ENCODE results near the gene CYP26C1.
"Not testable (repeated sequence)": the region's sequence is repeated elsewhere in the genome, so short reads cannot be mapped to it uniquely, and the experiment has no call there.

CYP26C1 gene

DNA sequence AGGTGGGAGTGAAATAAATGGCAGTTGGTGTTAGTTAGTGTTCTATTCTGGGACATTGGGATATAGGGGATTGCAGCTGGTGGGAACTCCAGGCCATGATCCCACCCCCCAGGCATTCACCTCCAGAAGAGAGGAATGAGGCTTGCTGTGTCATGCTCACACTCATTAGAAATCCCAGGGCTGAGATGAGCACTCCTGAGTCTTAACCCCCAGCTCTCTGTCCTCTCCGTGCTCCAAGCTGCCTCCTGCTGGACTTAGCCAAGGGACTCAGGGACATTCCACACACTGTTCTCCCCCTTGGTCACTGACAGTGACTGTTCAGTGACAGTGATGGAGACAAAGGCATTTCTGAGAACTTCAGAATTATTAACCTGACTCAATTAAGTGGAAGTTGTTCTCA is 34.6 kb downstream of the CYP26C1 start:
- no peak for DNase-seq
- no peaks in the 10 kb centered on the region for H3K36me3 ChIP-seq (replicated peaks)
- in situ Hi-C loops (cut with HindIII; ENCODE audit: low pct_ligation_motif_present, low sequenced_read_pairs), result no loop called here
- no peak overlapping the region for H3K4me3 ChIP-seq (ENCODE audit: low read depth, low read length)
- H3K27me3 ChIP-seq (replicated peaks), result no peaks in the 10 kb centered on the region
- no peak overlapping the region for H3K27ac ChIP-seq
- TF ChIP-seq, protein P1, sequence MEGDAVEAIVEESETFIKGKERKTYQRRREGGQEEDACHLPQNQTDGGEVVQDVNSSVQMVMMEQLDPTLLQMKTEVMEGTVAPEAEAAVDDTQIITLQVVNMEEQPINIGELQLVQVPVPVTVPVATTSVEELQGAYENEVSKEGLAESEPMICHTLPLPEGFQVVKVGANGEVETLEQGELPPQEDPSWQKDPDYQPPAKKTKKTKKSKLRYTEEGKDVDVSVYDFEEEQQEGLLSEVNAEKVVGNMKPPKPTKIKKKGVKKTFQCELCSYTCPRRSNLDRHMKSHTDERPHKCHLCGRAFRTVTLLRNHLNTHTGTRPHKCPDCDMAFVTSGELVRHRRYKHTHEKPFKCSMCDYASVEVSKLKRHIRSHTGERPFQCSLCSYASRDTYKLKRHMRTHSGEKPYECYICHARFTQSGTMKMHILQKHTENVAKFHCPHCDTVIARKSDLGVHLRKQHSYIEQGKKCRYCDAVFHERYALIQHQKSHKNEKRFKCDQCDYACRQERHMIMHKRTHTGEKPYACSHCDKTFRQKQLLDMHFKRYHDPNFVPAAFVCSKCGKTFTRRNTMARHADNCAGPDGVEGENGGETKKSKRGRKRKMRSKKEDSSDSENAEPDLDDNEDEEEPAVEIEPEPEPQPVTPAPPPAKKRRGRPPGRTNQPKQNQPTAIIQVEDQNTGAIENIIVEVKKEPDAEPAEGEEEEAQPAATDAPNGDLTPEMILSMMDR (IDR thresholded peaks at IDR 0.05; ENCODE audit: low read depth, low read length, missing control alignments), result peak; percentile 3

DNA sequence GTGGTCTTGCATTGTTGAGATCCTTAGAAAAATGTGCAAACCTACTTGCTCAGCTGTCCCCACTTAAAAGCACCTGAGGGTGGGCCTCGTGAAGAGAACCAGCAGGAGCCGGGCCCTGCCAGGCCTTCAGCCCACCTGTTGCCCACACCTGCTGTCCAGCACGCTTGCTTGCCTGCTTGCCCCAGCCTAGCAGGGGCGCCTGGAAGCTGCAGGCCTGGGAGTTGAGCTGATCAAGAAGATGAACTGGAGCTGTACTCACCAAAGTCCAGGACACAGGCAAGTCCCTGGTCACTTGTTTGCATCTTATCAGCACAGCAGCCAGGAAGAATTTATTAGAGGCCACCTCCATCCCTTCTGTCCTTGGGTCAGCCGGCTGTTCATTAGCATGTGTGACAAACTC is 36.3 kb downstream of the CYP26C1 start:
- Histone ChIP-seq H3K4me3 (ENCODE audit: low read depth, low read length) (no peak overlapping the region), H3K27me3 (replicated peaks) (no peaks in the 10 kb centered on the region), H3K27ac (no peak overlapping the region), H3K36me3 (replicated peaks) (no peaks in the 10 kb centered on the region)
- no peak for DNase-seq
- in situ Hi-C loops (cut with HindIII; ENCODE audit: low pct_ligation_motif_present, low sequenced_read_pairs), result no loop called here
- TF ChIP-seq, protein P1 (IDR thresholded peaks at IDR 0.05; ENCODE audit: low read depth, low read length, missing control alignments), result no peak

- in situ Hi-C loops (cut with HindIII; ENCODE audit: low pct_ligation_motif_present, low sequenced_read_pairs), result no loop called here
- no peak for DNase-seq
- no peak overlapping the region for H3K27ac ChIP-seq
- no peak overlapping the region for H3K4me3 ChIP-seq (ENCODE audit: low read depth, low read length)
- H3K36me3 ChIP-seq (replicated peaks), result no peaks in the 10 kb centered on the region
- H3K27me3 ChIP-seq (replicated peaks), result no peaks in the 10 kb centered on the region
- TF ChIP-seq, protein P1 (IDR thresholded peaks at IDR 0.05; ENCODE audit: low read depth, low read length, missing control alignments), result no peak
Measured at GRCh38 chr10:93097386-93097785, 36.8 kb downstream of the CYP26C1 start.

GRCh38 chr10:93098816-93099215 is 38.2 kb downstream of the CYP26C1 start:
- TF ChIP-seq, protein P1 (IDR thresholded peaks at IDR 0.05; ENCODE audit: low read depth, low read length, missing control alignments), result no peak
- in situ Hi-C loops (cut with HindIII; ENCODE audit: low pct_ligation_motif_present, low sequenced_read_pairs), result no loop called here
- no peak overlapping the region for H3K4me3 ChIP-seq (ENCODE audit: low read depth, low read length)
- H3K27ac ChIP-seq, result no peak overlapping the region
- no peak for DNase-seq
- no peaks in the 10 kb centered on the region for H3K27me3 ChIP-seq (replicated peaks)
- H3K36me3 ChIP-seq (replicated peaks), result no peaks in the 10 kb centered on the region

- DNase-seq, result no peak
- H3K36me3 ChIP-seq (replicated peaks), result no peaks in the 10 kb centered on the region
- TF ChIP-seq, protein P1 (IDR thresholded peaks at IDR 0.05; ENCODE audit: low read depth, low read length, missing control alignments), result no peak
- H3K27me3 ChIP-seq (replicated peaks), result no peaks in the 10 kb centered on the region
- in situ Hi-C loops (cut with HindIII; ENCODE audit: low pct_ligation_motif_present, low sequenced_read_pairs), result loop anchor here (25.0 kb wide), 1 partner anchor 188 kb away; no protein-coding TSS in a partner anchor
- H3K27ac ChIP-seq, result no peak overlapping the region
- H3K4me3 ChIP-seq (ENCODE audit: low read depth, low read length), result no peak overlapping the region
Measured at GRCh38 chr10:93099670-93100069, 39.1 kb downstream of the CYP26C1 start.

GRCh38 chr10:93101148-93101547 is 40.5 kb downstream of the CYP26C1 start:
- not testable (repeated sequence) for H3K4me3 ChIP-seq (ENCODE audit: low read depth, low read length); H3K27ac ChIP-seq; DNase-seq; H3K27me3 ChIP-seq (replicated peaks); H3K36me3 ChIP-seq (replicated peaks)
- in situ Hi-C loops (cut with HindIII; ENCODE audit: low pct_ligation_motif_present, low sequenced_read_pairs), result loop anchor here (25.0 kb wide), 1 partner anchor 186 kb away; no protein-coding TSS in a partner anchor

All from brain microvascular endothelial cell (primary cell).